T-helper 1 cell (primary cell): ENCODE measurements around the gene RASSF7.

Experiments
- DNase-seq, 5 donors: peaks; one replicate each; pipeline ENCODE4 v3.0.0-alpha.2; 2012 to 2020

RASSF7 gene

DNA sequence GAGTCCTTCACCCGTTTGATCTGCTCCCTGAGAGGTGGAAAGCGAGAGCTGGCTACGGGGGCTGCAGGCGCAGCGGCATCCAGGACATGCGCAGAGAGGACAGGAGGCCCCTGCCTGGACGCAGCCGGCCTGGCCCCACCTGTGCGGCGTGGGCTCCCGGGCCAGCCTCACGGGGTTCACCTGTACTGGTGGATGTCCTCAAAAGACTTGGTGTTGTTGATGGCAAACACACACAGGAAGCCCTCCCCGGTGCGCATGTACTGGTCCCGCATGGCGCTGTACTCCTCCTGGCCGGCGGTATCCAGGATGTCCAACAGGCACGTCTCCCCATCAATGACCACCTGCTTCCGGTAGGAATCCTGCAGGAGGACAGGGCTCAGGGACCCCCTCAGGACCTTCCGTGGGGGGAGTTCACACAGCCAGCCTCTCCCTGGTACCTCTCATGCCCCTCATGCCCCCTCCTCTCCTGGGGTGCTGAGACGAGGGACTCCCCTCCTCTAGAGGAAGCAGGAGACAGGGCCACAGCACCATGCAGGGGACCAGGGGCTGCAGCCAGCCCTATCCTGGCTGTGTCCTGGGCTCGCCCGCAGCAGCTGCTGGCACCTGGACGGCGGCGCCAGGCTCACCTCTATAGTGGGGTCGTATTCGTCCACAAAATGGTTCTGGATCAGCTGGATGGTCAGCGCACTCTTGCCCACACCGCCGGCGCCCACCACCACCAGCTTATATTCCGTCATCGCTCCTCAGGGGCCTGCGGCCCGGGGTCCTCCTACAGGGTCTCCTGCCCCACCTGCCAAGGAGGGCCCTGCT lies 27.0 kb upstream of the RASSF7 start:
- DNase-seq: no peak

DNA sequence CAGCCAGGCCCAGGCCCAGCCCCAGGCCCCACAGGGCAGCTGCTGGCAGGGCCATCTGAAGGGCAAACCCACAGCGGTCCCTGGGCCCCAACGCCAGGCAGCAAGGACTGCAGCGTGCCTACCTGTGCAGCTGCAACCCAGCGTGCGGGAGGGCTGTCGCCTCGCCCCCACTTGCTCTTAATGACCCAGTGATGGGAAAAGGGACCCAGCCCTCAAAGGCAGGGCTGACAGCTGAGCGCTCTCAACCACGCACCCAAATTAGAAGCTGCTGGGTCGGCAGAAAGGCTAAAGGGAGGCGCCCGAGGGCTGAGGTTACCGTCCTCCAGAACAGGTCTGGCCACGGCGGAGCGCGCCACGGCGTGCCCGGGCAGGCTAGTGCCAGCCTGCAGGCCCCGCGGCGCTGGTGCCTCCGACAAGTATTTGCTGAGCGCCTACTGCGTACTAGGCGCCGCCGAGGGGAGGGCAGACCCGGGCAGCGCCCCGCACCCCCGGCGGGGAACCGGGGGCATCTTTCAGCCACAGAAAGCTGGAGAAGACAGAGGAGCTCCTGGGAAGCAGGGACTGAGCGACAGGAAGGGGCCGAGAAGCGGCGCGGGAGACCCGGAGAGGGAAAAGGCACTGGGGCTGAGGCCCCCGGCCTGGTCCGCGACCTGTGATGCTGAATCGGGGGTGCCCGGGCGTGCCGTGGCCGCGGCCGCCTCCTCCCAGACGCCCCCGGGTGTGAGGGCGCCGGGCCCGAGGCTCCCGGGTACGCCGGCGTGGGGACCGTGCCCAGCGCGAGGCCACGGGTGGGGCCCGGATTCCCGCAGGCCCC lies 26.2 kb upstream of the RASSF7 start:
- peak in 2 of 5 donors; percentile 27 to 53 for DNase-seq

DNA sequence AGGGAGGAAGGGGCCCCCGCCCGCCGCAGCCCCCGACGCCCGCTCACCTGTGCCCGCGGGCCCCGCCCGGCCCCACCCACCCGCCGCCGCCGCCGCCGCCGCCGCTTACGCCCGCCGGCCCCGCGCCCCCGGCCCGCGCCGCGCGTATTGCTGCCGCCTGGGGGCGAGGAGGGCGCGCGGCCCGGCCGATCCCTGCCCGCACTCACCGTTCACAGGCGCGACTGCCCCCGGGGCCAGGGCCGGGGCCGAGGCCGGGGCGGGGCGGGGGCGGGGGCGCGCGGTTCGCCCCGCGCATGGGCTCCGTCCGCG lies 25.6 kb upstream of the RASSF7 start:
- no peak for DNase-seq

DNA sequence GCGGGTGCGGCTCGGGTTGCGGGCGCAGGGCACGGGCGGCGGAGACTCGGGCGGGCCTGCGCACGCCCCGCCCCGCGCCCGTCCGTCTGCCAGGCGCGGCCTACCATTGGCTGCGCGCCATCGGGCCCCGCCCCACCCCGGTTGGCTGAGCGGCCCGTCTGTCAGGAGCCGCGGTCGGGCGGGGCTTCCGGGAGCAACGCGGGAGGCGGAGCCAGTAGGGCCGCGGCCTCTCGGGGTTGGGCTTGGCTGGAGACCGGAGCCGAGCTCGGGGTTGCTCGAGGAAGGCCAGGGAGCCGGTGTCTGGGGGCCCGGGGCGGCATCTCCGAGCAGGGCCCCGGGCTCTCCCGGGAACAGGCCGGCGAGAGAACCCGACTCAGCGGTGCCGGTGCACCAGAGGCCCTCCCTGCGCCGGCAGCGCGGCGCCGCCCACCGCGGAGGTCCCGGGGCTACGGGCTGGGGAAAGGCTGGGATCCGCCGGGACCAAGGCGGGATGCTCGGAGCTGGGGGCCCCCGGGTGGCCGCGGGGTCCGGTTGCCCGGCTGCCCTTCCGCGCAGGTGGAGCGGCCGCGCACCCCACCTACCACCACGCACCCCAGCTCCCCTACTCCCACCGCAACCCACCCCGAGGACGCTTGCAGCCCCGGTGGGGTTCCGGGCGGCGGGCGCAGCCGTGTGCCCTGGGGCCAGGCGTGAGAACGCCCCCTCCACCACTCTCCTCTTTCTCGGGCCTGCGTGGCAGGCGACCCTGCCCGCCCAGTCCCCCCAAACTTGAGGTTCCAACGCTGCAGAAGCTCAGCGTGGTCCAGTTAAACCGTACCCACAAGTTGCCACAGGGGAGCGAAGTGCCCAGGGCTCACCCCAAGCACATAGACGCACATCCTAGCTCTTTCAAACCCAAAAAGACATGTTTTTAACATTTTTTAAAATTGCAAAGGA lies 25.0 kb upstream of the RASSF7 start, which contains the start of gene HRAS:
HRAS (minus strand) TSS at position 58 of the 936 bp plus-strand sequence.
- DNase-seq: peak; percentile 93 to 98 (median 95)

DNA sequence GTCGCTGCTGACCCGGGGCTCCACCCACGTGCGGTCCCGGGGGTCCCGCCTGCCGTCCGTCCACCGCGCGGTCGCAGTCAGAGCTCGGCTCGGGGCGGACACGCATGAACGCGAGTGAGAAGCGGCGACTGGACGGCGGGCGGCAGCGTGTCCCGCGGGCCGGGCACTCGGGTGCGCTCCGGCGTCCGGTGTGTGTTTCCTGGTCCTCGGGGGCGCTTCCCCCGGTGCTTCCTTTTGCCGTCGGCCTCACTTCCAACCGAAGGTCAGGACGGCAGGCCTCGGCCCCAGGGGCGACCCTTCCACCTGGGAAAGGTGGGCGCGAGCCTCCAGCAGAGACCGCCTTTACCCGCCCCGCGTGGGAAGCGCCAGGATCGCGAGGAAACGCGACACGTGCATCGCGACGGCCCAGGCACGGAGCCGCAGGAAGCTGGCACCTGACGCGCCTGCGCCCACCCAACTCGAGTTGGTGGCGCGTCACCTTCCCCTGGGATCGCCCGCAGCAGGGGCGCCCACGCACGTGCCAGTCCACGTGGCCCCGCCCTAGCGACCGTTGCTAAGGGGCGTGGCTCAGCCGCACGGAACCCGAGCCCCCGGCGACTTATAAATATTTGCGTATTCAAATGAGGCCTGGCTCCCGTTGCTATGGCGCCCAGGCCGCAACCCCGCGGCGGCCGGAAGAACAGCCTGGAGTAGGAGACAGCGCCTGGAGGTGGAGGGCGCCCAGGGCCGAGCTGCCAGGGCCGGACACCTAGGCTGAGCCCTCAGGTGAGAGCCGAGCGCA lies 23.7 kb upstream of the RASSF7 start, which contains the start of gene LRRC56:
LRRC56 (plus strand) TSS at position 687 of the 781 bp plus-strand sequence. CDS start 3,158 bp downstream, outside the sequence.
- DNase-seq: peak; percentile 84 to 89 (median 87)

DNA sequence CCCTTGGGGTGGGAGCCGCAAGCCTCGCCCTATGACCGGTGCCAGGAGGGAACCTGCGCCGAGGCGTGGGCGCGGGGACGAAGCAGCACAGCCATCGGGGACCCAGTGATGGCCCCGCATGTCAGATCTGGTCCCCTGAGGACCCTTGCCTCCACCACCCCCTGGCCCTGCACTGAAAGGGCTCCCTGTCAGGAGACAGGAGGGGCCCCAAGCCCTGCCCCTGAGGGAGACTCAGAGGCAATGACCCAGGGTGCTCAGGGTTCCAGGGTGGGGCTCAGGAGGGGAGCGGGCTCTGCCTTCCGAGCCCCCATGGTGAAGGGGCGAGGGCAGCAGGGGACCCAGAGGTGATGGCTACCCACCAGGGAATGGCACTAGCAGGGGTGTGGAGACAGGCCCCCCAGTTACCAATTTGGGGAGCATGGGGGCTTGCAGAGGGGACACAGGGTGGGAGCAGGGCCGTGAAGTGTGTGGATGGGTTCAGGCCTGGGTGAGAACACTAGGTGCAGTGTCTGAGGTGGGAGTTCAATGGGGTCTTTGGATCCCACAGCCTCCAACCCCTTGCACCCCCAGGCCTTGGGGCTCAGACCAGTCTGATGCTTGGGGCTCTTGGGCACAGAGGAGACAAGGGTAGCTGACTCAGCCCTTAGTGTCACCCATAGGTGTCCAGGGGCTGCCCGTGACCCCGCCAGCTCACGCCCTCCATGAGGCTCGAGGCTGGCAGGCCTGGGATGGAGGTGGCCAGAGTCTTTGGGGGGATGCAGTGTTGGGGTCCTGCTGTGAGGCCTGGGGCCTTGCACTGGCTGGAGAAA lies 22.9 kb upstream of the RASSF7 start:
- DNase-seq: no peak

DNA sequence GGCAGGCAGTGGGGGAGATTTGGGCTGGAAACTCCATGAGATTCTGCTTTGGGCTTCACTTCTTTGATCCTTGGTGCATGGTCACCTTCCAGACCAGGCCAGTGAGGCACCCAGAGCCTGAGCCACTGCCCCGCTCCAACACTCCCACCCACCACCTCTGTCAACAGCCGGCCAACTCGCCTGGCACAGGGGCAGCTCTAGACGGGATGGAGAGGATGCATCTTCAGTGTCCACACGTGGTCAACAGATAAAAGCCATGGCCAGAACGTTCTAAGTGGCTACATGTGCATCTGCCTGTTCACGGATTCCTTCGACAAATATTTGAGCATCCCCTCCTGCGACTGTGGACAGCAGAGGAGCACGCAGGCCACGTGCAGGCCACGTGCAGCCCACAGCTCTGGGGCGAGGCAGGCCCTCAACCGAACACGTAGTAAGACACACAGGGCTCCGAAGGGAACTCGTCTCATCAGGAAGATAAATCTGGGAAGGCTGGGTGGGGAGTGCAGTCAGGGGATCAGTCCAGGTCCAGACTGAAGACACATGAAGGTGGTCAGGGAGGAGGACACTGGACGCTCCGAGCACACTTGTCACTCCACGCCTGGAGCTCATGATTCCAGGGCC lies 22.2 kb upstream of the RASSF7 start:
- DNase-seq: peak in 1 of 5 donors; percentile 13

DNA sequence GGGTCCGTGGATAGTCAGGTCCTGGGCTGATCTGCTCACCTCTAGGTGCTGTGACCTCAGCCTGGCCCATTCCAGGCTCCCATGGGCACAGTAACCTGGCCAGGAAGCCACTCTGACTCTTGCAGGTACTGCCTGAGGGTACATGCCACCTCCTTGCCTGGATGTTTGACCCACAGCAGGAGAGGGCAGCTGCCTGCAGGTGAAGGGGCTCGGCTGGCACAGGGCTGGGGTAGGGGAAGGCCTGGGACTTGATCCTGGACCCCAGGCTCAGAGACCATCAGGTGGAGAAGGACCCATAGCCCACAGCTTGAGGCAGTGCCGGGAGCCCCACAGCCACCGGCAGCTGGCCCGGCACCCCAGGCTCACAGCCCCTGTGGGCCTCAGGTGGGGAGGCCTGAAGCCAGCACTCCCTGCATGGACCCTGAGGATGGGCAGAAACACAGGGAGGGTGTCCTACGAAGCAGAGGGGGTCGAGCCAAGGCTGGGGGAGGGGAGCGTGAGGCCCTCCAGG lies 20.7 kb upstream of the RASSF7 start:
- peak in 1 of 5 donors; percentile 6 for DNase-seq

DNA sequence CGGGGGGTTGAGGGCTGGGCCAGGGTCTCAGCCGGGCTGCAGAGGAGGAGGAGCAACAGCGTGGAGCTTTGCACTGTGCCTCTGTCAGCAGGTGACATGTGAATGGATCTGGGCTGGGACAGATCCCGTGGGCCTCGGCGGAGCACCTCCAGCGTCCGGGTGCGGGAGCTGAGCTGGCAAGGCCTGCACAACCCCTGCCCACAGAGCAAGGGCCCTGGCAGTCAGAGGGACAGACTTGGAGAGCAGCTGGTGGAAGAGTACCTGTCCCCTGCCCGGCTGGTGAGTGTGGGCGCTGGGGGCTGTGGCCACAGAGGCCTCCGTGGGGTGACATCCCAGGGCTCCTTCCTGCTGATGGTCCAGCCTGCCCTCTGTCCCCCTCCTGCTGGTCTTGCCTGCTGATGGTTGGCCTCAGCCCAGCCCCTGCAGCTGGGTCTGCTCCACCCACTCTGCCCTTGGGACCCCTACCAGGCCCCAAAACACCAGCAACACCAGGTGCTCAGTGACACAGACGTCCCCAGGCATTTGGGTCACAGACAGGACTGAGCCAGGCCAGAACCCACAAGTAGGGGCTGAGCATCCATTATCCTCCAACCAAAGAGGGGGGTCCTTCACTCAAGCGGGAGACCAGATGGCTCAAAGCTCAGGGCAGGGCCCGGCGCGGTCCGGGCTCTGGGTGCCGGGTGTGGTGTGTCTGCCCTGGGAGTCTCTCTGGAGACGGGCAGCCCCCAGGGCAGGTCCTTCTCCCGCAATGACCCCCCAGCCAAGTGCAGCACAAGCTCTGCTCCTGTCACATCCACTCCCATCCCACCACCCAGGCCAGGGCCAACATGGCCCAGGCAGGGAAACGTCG lies 20.0 kb upstream of the RASSF7 start:
- DNase-seq: peak in 2 of 5 donors; percentile 5 to 12

DNA sequence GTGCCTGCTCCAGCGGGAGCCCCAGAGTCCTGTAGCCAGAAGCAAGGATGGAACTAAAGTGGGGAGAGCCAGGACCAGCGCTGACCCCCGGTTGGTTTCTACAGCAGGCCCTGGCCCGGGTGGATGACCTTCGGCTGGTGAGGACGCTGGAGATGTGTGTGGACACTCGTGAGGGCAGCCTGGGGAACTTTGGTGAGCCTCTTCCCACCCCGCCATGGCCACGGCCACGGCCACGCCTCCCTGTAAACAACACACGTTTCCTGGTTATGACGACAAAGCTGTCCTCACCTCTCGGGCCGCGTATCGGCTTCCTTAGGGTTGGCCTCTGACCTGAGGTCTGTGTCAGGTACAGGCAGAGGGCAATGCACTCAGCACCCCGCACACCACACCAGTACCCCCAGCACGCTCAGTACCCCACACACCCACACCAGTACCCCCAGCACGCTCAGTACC lies 19.3 kb upstream of the RASSF7 start:
- DNase-seq: no peak

DNA sequence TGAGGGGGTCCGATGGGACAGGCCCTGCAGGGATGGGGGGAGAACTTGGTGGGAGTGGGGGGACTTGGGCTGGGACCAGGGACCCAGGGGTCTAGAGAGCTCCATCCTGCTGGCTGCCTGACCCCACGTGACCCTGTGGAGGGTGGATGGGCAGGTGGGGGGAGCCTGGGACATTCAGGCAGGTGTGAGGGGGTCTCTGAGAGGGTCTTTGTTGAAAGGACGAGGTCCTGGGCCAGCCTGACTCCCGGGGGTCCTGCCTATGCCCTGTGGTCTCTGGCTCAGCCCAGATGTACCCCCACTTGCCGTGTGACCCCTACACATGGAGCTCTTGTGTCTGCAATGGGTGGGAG lies 16.0 kb upstream of the RASSF7 start:
- no peak for DNase-seq

DNA sequence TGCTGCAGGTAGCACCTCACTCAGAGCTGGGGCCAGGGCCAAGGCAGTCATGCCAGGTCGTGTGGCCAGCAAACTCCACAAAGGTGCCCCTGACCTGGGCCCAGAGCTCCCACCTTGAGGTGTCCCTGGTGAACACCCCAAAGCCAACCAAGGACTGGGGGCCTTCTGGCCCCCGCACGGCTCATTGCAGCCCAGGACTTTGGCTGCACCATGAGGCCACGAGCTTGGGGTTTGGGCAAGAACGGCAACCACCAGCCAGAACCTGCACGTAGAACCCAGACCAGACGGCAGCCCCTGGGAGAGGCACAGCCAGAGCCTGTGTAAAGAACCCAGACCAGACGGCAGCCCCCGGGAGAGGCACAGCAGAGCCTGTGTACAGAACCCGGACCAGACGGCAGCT lies 15.6 kb upstream of the RASSF7 start:
- DNase-seq: no peak

DNA sequence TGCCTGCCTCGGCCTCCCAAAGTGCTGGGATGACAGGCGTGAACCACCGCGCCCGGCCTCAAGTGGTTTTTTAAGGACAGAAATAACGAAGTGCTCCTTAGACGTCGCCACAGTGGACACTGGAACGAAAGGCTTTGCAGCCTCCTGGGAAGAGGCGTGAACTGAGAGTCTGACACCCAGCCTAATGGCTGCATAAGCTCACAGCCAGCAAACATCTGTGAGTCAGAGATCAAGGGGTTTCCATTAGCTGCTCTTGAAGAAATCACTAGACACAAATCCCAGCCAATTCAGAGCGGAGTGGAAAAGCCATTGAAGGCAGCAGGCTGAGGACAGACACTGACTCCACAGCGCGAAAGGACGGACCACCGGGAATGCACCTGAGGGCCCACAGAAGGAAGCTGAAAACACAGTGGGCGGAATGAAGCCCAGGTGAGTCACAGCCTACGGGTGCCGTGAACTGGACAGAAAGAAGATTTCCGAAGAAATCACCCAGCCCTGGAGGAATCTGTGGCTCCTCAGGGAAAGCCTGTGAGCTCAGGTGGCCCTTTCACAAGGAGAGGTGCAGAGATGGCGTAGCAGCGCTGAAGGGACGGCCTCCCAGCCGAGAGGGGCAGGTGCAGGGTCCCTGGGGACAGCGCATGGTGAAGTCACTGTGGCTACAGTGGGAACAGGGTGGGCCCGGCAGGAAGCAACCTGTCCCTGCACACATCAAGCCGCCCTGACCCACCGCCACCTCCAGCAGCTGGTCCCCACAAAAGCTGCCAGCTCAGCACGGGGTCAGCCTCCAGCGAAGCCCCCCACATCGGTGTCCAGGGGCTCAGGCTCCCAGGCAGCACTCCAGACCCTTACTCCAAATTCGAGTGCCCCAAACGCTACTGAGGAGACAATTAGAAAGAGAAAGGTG lies 11.8 kb upstream of the RASSF7 start:
- no peak for DNase-seq

DNA sequence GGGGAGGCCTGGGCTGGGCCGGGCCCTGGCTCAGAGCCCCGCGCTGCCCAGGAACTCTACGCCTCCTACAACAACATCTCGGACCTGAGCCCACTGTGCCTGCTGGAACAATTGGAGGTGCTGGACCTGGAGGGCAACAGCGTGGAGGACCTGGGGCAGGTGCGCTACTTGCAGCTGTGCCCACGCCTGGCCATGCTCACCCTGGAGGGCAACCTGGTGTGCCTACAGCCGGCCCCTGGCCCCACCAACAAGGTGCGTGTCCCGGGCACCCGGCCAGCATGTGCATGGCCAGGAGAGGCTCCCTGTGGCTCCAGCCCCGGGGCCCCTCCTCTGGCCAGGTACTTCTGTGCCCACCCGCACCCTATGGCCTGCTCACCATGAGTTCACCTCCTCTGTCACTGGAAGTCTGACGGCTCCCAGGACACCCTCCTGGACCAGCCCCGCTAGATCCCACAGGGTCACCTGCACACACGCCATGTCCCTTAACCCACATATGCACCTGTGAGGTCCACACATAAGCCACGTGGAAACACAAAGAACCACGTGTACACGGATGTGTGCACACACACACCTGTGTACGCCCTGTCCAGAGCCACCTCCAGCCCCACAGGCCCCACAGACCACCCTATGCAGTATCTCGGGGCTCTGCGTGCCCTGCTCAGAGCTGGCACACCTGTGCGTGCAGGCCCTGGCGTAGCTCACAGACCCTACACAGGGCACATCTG lies 10.6 kb upstream of the RASSF7 start:
- DNase-seq: no peak

DNA sequence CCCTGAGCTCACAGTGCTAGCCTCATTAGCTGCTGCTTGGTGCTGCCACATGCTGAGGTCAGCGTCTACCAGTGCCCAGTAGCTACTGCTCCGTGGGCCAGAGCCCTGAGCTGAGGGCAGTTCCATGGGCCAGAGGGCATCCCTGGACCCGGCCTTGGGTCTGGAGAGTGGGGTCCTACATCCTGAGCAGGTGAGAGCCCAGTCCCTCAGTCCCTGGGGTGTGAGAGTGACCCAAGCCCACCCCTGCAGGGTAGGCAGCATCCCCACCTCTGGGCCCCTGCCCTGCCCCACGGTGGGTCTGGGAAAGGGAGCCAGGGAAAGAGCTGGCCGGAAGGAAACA lies 10.1 kb upstream of the RASSF7 start:
- DNase-seq: no peak

DNA sequence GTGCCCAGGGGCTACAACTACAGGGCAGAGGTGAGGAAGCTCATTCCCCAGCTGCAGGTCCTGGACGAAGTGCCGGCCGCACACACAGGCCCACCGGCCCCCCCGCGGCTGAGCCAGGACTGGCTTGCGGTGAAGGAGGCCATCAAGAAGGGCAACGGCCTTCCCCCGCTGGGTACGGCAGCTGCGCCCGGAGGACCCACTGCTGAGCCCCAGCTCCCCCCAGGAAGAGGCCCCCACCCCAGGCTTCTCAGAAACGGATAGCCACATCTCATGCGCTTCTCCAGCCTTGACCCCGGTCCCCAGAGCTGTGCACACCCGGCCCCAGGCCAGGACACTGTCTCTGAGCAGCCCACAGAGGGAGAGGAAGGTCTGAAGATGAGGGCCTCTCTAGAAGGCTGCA lies 9.6 kb upstream of the RASSF7 start:
- DNase-seq: no peak

DNA sequence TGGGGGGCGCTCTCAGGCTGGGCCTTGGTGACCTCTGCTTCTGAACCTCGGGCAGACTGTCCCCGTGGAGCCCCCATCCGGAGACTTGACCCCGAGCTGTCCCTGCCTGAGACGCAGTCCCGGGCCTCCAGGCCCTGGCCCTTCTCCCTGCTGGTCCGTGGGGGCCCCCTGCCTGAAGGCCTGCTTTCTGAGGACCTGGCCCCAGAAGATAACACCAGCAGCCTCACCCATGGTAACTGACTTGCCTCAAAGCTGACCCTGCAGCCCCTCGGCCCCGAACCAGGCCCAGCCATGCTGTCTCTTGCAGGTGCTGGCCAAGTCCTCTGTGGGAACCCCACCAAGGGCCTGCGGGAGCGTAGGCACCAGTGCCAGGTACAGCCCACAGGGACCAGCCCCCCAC lies 9.2 kb upstream of the RASSF7 start:
- DNase-seq: no peak
